Right forelimb (tissue), 1 donor: ENCODE results near the gene IGFBP5.

Experiments
- DNase-seq: peaks from one replicate; pipeline ENCODE4 v3.0.0-alpha.2; 2018

Gene IGFBP5

DNA sequence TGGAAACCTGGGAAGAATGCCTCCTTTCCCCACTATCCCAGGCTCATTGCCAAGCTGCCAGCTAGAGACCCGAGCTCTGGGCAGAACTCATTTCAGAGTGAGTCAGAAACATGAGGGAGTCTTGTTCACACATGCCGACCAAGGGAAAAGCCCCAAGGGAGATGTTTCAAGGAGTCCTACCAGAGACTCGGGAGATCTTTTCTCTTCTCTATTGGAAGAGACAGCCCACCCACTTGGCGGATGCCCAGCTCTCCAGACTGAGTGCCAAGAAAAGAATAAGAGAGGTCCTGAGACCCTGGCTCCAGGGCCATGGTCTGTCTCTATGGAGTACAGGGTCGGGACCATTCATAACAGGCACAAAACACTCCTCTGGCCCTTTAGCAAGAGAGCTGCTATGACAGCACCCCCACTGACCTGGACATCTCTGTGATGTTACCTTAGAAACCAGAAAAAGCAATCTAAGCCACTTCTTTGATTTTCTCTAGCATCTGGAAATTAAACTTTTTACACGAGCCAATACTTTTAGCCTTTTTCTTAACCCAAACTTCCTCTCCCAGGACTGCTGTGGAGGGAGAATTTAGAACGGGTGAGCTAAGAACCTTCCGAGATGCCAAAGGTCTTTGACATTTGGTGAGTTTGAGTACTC lies 18.5 kb upstream of the IGFBP5 start:
- DNase-seq, result no peak

DNA sequence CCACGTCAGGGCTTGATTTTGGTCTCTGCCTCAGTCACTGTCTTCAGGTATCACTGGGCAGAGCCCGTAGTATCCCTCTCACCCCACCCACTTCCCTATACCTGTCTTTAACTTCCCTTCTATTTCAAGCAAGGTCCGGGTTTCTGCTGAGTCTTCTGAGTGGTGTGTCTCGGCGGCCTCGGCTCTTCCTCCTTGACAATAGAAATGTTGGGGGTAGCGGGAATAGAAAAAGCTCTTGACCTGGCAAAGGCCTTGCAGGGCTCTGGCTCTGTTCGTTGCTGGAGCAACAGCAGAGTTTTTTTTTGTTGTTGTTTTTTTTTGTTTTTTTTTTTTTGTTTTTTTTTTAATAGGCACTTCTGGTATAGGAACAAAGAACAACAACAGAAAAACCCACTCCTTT lies 16.0 kb upstream of the IGFBP5 start:
- no peak for DNase-seq

DNA sequence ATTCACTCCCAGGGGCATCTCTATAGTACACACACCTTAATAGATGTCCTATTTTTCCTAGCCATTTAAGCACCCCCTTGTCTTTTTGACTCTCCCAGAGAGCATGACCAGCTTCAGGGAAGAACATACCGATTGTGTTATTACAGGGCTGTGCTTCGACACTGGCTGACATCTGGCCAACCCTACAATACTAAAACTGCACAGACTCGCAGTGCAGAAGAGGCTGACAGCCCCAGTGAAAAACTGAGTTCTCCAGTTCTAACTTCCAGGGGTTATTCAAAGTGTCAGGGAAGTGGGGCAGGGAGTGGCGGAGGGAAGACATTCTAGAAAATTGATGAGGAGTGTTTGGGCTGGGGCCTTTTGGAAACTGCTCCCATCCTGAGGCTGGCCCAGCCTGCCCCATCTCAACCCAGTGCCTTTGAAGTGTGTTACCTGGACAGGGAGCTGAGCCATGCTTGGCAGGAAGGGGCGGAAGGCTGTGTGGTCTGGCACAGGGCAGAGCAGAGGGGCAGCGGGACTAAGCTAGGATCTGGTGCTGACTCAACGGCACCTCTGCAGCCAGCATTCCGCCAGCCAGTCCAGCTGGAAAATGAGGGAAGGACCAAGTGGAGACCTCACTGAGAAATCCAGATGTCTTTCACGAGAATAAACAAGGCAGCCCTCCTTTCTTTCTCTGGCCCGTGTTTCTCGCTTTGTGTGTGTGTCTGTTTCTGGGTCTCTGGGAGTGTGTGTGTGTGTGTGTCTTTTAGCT lies 15.4 kb upstream of the IGFBP5 start:
- DNase-seq, result peak; percentile 88

GRCh38 chr2:216702756-216703155 lies 7.4 kb upstream of the IGFBP5 start:
- no peak for DNase-seq

DNA sequence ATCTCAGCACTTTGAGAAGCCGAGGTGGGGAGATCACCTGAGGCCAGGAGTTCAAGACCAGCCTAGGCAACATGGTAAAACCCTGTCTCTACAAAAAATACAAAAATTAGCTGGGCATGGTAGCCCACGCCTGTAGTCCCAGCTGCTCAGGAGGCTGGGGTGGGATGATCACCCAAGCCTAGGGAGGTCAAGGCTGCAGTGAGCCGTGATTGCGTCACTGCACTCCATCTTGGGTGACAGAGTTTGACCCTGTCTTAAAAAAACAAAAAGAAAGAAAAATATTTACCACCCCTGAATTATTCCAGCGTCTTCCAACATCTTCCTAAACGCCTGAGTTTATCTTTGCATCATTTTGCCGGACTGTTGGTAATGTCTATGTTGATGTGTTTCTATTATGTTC lies 6.2 kb upstream of the IGFBP5 start:
- no peak for DNase-seq

DNA sequence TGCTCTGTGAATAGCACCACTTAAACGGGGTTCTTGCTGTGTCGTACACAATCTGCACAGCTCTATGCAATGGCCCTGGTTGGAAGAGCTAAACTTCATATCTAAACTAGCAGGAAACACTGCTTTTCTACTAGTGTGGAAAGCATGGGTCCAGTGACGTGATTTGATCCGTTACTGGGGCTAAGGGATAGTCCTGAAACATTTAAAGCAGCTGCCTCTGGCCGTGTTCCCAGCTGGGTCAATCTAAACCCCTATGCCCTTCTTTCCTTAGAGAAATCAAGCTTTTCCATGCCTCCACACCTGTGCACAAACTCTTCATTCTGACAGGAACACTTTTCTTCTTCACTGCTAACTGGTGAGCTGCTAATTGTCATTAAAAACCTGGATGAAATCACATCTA lies 5.4 kb upstream of the IGFBP5 start:
- no peak for DNase-seq

DNA sequence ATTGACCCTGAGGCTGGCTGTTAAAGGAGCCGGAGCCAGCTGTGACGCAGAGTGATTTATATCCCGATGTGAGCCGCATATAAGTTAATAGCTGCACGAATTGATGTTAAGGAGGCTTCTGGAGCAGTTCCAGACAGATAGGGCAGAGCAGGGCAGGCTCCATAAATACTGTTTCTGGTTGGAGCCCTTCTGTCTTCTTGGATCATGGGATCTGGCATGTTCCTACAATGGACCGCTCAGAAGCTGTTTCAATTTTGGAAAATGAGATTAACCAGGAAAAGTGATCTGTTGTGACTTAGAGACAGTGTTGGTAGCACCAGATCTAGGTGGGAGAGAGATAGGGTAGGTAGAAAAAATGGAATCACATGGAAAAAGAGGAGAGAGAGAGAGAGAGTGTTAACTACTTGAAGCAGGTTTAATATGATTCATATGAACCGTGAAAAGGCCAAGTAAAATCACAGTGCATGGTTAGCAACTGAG lies 4.8 kb upstream of the IGFBP5 start:
- no peak for DNase-seq

- DNase-seq, result no peak
Measured at GRCh38 chr2:216698895-216699294, 3.5 kb upstream of the IGFBP5 start.

- no peak for DNase-seq
Measured at GRCh38 chr2:216698293-216698692, 2.9 kb upstream of the IGFBP5 start.

GRCh38 chr2:216696751-216697560 lies 1.6 kb upstream of the IGFBP5 start:
- no peak for DNase-seq

DNA sequence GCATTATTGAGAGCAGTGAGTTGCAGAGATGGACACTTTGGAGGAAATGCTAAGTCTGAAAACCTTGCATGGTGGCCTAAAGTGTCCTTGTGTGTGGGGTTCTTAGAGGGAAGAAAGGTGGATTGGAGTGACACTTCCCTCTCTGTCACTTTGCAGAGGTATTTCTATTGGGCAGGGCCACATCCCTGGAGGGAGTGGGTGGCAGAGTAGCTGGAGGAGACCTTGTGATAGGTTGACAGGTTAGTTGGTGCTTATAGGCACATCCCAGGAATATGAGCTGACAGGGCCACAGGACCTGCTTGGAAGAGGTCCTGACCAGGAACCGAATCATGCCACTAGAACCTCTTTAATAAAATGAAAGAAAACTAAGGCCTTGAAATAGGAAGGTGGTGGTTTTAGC lies 972 bp upstream of the IGFBP5 start:
- no peak for DNase-seq

- peak; percentile 47 for DNase-seq
Measured at GRCh38 chr2:216694826-216695217, 527 bp downstream of the IGFBP5 start.

GRCh38 chr2:216694082-216694825 lies 1.1 kb downstream of the IGFBP5 start:
- peak; percentile 82 for DNase-seq

DNA sequence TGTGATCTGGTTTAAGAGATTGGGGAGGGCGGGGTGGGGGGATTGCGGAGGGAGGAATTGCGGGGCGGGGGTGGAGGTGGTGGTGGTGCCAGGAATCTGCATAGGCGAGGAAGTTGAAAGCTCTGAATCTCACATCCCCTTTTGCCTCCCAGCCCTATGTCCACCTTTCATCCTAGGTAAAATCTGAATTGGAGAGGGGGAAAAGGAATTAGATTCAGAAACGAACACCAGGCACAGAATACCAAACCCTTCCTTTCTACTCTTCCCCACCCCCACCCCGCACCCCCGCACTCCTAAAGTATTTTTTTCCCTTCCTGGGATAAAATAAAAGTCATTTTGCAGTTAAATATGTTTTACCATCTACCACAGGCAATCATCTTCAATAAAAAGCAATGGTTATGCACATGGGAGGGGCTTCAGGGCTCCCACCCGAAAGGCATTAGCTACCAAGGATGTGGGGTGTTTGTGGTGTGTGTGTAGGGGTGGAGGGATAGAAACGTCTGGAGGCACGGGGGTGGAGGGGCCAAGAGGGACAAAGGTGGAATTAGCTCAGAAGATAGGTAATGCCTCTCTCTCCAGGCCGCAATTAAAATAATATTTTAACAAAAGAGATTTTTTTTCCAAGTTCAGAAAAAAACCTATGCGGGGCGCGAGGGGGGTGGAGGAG lies 1.8 kb downstream of the IGFBP5 start:
- no peak for DNase-seq

GRCh38 chr2:216692636-216693413 lies 2.5 kb downstream of the IGFBP5 start:
- DNase-seq, result peak; percentile 96

- DNase-seq, result peak; percentile 89
Measured at GRCh38 chr2:216690853-216691741, 4.3 kb downstream of the IGFBP5 start.

DNA sequence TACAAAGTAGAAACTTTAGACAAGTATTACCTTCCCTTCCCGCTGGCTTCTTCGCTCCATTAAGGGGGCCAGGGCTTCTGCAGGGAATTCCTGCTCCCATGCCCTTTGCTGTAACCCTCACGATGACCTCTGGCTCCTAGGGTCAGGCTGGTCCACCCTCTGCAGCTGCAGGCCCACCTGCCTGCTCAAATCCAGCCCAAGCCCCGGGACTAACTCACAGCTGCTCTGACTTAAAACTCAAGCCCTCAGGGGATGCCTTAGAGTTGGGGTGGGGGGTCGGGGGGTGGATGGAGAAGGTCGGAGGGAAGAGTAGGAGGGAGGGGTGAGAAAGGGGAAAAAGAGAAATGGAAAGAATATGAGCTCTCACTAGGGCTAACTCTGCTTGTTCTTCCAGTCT lies 4.9 kb downstream of the IGFBP5 start:
- DNase-seq, result no peak

DNA sequence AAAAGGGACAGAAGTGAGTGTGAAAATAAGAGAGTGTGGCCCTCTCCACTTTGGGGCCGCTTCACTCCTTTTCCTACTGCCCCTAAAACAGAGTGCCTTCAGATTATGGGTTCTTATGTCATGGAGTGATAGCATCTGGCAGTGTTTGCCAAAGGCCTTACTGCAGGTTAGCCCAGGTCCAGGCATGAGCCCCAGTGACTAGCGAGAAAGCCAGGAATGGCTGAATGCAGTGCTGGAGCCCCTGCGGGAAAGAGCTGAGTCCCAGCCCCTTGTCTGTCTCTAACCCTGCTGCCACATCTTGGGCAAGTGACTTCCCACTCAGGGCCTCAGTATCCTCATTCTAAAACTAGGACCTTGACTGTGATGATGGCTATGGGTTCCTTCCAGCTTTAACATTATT lies 6.0 kb downstream of the IGFBP5 start:
- no peak for DNase-seq

DNA sequence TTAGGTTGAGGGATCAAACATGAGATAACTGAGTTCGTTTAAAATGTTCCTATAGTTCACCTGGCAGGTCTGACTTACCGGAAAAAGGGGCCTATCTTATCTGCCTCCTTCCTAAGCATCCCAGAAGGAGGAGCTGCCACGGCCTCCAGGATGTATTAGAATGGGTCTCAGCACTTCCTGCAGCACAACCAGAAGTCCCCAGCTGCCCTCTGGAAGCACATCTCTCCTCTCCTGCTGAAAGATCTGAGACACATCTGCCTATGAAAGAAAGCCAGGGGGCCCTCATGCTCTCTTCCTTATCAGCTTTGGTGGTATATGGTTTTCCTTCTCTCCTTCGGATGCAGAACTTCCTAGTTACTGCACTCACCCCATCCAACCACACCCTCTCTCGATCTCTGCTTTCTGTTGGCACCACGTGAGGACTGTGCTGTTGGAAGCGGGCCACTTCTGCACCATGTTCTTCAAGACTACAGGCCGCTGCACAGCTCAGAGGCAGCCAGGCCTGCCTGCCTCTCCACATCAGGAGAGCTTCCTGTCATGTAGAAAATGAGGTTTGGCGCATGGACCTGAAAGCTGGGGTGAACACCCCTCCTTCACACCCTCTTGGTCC lies 6.5 kb downstream of the IGFBP5 start:
- no peak for DNase-seq

GRCh38 chr2:216687646-216688045 lies 7.7 kb downstream of the IGFBP5 start:
- DNase-seq, result no peak
